KMS-11 (cell line): ENCODE data around the gene KCNMB2.

Experiments
- H2AFZ ChIP-seq: fragments of 200-600 bp; sonication (generic); 2 replicates; pipeline ENCODE4 v1.6.1; 2016; ENCODE audit warnings: antibody characterized with exemption, mixed run types, low read depth
- H3K27ac ChIP-seq: fragments of 200-600 bp; sonication (generic); 2 replicates; pipeline ENCODE4 v1.6.1; 2016; ENCODE audit warnings: mild to moderate bottlenecking, mixed run types
- H3K27me3 ChIP-seq: fragments of 200-600 bp; sonication (generic); 2 replicates; pipeline ENCODE4 v1.6.1; 2017; ENCODE audit warnings: mild to moderate bottlenecking, low read depth, mixed run types, moderate library complexity; ENCODE audit not compliant: insufficient read depth
- H3K36me3 ChIP-seq: fragments of 200-600 bp; sonication (generic); 2 replicates; pipeline ENCODE4 v1.6.1; 2017; ENCODE audit warnings: mild to moderate bottlenecking, mixed run types; ENCODE audit not compliant: insufficient read depth
- H3K4me1 ChIP-seq: fragments of 200-600 bp; sonication (generic); 2 replicates; pipeline ENCODE4 v1.6.1; 2016; ENCODE audit warnings: mild to moderate bottlenecking, low read depth, mixed run types; ENCODE audit not compliant: poor library complexity, severe bottlenecking
- H3K4me2 ChIP-seq: fragments of 200-600 bp; sonication (generic); 2 replicates; pipeline ENCODE4 v1.7.0; 2016; ENCODE audit warnings: mild to moderate bottlenecking, mixed run types
- H3K4me3 ChIP-seq: fragments of 200-600 bp; sonication (generic); IDR thresholded peaks from 2 replicates; pipeline ENCODE4 v1.6.1; 2017; ENCODE audit warnings: low read depth, low read length, mixed read lengths; ENCODE audit not compliant: insufficient read depth
- H3K79me2 ChIP-seq: fragments of 200-600 bp; sonication (generic); 2 replicates; pipeline ENCODE4 v1.6.1; 2016; ENCODE audit warnings: low read depth, mixed run types; ENCODE audit not compliant: insufficient read depth
- H3K9ac ChIP-seq: fragments of 200-600 bp; sonication (generic); 2 replicates; pipeline ENCODE4 v1.6.1; 2016; ENCODE audit warnings: mild to moderate bottlenecking, mixed run types
- H4K20me1 ChIP-seq: fragments of 200-600 bp; sonication (generic); 2 replicates; pipeline ENCODE4 v1.6.1; 2016; ENCODE audit warnings: mild to moderate bottlenecking, mixed run types; ENCODE audit not compliant: insufficient read depth
- TF ChIP-seq, protein P1 (sequence below): fragments of 200-600 bp; sonication (generic); conservative IDR thresholded peaks from 2 replicates; pipeline ENCODE4 v1.6.1; 2017; ENCODE audit warnings: low read depth, mild to moderate bottlenecking, antibody characterized with exemption, low read length, moderate library complexity, mixed read lengths

Gene KCNMB2

GRCh38 chr3:178807694-178808093 lies 271.5 kb downstream of the KCNMB2 start:
- Histone ChIP-seq H3K4me1 (no peaks in the 10 kb centered on the region), H3K4me2 (no peak overlapping the region), H3K9ac (no peak overlapping the region), H3K36me3 (no peaks in the 10 kb centered on the region), H4K20me1 (no peaks in the 10 kb centered on the region), H3K27me3 (no peaks in the 10 kb centered on the region), H3K79me2 (no peaks in the 10 kb centered on the region), H3K27ac (no peak overlapping the region), H3K4me3 (no peak overlapping the region), H2AFZ (no peak overlapping the region)
- TF ChIP-seq, protein P1, sequence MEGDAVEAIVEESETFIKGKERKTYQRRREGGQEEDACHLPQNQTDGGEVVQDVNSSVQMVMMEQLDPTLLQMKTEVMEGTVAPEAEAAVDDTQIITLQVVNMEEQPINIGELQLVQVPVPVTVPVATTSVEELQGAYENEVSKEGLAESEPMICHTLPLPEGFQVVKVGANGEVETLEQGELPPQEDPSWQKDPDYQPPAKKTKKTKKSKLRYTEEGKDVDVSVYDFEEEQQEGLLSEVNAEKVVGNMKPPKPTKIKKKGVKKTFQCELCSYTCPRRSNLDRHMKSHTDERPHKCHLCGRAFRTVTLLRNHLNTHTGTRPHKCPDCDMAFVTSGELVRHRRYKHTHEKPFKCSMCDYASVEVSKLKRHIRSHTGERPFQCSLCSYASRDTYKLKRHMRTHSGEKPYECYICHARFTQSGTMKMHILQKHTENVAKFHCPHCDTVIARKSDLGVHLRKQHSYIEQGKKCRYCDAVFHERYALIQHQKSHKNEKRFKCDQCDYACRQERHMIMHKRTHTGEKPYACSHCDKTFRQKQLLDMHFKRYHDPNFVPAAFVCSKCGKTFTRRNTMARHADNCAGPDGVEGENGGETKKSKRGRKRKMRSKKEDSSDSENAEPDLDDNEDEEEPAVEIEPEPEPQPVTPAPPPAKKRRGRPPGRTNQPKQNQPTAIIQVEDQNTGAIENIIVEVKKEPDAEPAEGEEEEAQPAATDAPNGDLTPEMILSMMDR = no peak

- Histone ChIP-seq H3K4me2 (no peak overlapping the region), H3K9ac (no peak overlapping the region), H4K20me1 (no peaks in the 10 kb centered on the region), H3K4me3 (no peak overlapping the region), H3K36me3 (no peaks in the 10 kb centered on the region), H2AFZ (no peak overlapping the region), H3K27me3 (no peaks in the 10 kb centered on the region), H3K27ac (no peak overlapping the region), H3K4me1 (no peaks in the 10 kb centered on the region), H3K79me2 (no peaks in the 10 kb centered on the region)
- TF ChIP-seq, protein P1 = no peak
Measured at GRCh38 chr3:178808748-178809147, 272.5 kb downstream of the KCNMB2 start.

GRCh38 chr3:178810181-178810580 lies 273.9 kb downstream of the KCNMB2 start:
- Histone ChIP-seq H3K27ac (no peak overlapping the region), H4K20me1 (no peaks in the 10 kb centered on the region), H3K36me3 (no peaks in the 10 kb centered on the region), H3K4me2 (no peak overlapping the region), H3K79me2 (no peaks in the 10 kb centered on the region), H2AFZ (no peak overlapping the region), H3K4me3 (no peak overlapping the region), H3K9ac (no peak overlapping the region), H3K27me3 (no peaks in the 10 kb centered on the region), H3K4me1 (no peaks in the 10 kb centered on the region)
- TF ChIP-seq, protein P1 = no peak

- Histone ChIP-seq H3K4me1 (peaks cover 32% of the 10 kb centered on the region), H3K79me2 (no peaks in the 10 kb centered on the region), H3K4me2 (no peak overlapping the region), H3K36me3 (no peaks in the 10 kb centered on the region), H3K27me3 (no peaks in the 10 kb centered on the region), H3K27ac (no peak overlapping the region), H4K20me1 (no peaks in the 10 kb centered on the region), H3K9ac (no peak overlapping the region), H2AFZ (no peak overlapping the region), H3K4me3 (no peak overlapping the region)
- TF ChIP-seq, protein P1 = no peak
Measured at GRCh38 chr3:178822722-178823121, 286.5 kb downstream of the KCNMB2 start.
